ENCODE measurements around the gene ESYT2. TPM values are rescaled to one million over a fixed set of nuclear protein-coding genes. Genes with fewer than 3 reads are reported as not detected.

ESYT2 gene
- total and polyA plus RNA-seq, 4 donors: 4.9 to 31.7 (median 17.2) TPM

DNA sequence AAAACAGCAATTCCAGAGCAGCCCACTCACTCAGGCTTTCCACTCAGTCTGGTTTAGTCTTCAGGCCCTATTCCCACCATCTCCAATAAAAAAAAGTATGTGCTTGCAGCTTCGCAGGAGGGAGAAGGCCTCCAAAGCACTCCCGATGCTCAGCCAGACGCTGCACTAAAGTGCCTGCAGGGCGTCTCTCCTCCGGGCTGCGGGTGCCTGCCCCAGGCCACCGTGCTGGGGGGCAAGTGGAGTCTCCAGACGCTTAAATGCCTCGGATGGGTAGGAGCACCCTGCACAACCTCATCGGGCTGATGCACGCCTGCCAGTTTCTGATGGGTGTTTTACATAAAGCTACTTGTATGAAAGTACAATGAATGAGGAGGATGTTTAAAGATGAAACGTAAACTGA lies 93.4 kb downstream of the ESYT2 start:
- no peak for TF ChIP-seq JUND (IDR thresholded peaks at IDR 0.05)
- TF ChIP-seq HNF4G (IDR thresholded peaks at IDR 0.05): no peak
- no peak for TF ChIP-seq TAF1 (conservative IDR thresholded peaks at IDR 0.05)
- TF ChIP-seq SP1 (IDR thresholded peaks at IDR 0.05): no peak
- TF ChIP-seq YY1 (IDR thresholded peaks at IDR 0.05): no peak
- no peak for TF ChIP-seq REST (IDR thresholded peaks at IDR 0.05)
- TF ChIP-seq ZBTB33 (IDR thresholded peaks at IDR 0.05): no peak
- TF ChIP-seq MAX (IDR thresholded peaks at IDR 0.05): no peak
- TF ChIP-seq FOXA2 (IDR thresholded peaks at IDR 0.05): no peak
- no peak for TF ChIP-seq GABPA (IDR thresholded peaks at IDR 0.05 in 1 of 2, conservative IDR thresholded peaks at IDR 0.05 in 1 of 2)
- no peak for TF ChIP-seq FOXA1 (IDR thresholded peaks at IDR 0.05)
- no peak for TF ChIP-seq CTCF (IDR thresholded peaks at IDR 0.05; ENCODE audit: low read depth, low read length, missing input control)
- no peak for TF ChIP-seq NR2F2 (IDR thresholded peaks at IDR 0.05)
- TF ChIP-seq ATF3 (IDR thresholded peaks at IDR 0.05): no peak
- TF ChIP-seq RXRA (IDR thresholded peaks at IDR 0.05): no peak
- no peak for TF ChIP-seq RAD21 (IDR thresholded peaks at IDR 0.05)
- TF ChIP-seq HNF4A (conservative IDR thresholded peaks at IDR 0.05): no peak
- no peak for TF ChIP-seq EGR1 (IDR thresholded peaks at IDR 0.05; ENCODE audit: low read depth in 2 of 2)
- no peaks in the 10 kb centered on the region for H3K27me3 ChIP-seq (ENCODE audit: control insufficient read depth in 4 of 4, insufficient read depth in 4 of 4, low read length in 3 of 4)
- no peak overlapping the region for H3K4me3 ChIP-seq (ENCODE audit: low read depth in 1 of 3, low read length in 3 of 3)
- no peak for DNase-seq (ENCODE audit: low spot score)
- H3K9me3 ChIP-seq (ENCODE audit: control insufficient read depth in 4 of 4, low read length in 3 of 4): no peaks in the 10 kb centered on the region
- no peak overlapping the region for H3K27ac ChIP-seq (ENCODE audit: low read depth in 1 of 2, low read length in 2 of 2)
- H3K9ac ChIP-seq (ENCODE audit: low read depth in 1 of 2, low read length in 2 of 2): no peak overlapping the region
- peaks cover 4 to 62% (median 24%) of the 10 kb centered on the region in 4 donors for H3K36me3 ChIP-seq (ENCODE audit: control insufficient read depth in 4 of 4, insufficient read depth in 3 of 4, low read depth in 1 of 4, low read length in 3 of 4)
- WGBS: 95% methylated on average over 12 of the region's 12 CpGs
- H3K4me1 ChIP-seq (ENCODE audit: control insufficient read depth in 4 of 4, insufficient read depth in 4 of 4, low read length in 3 of 4): no peaks in the 10 kb centered on the region
